ENCODE results near the gene DNLZ. TPM values are rescaled to one million over a fixed set of nuclear protein-coding genes. Genes with fewer than 3 reads are reported as not detected.

DNLZ gene
- total and polyA plus RNA-seq, 10 of the 15 experiments (the other 5 are each of a cell fraction or from before 2014, with no cell fraction given) = 0.66 to 29.7 (median 14.7) TPM; not detected in 1

- TF ChIP-seq LARP7 (IDR thresholded peaks at IDR 0.05) = peak; percentile 49
- no peak for TF ChIP-seq BRCA1 (IDR thresholded peaks at IDR 0.05; ENCODE audit: low read depth, low read length)
- no peak for TF ChIP-seq WRNIP1 (IDR thresholded peaks at IDR 0.05; ENCODE audit: borderline replicate concordance, low read depth, low read length)
- TF ChIP-seq BCLAF1 (IDR thresholded peaks at IDR 0.05) = no peak
- TF ChIP-seq PKNOX1 (IDR thresholded peaks at IDR 0.05) = no peak
- peak; percentile 23 for TF ChIP-seq E4F1 (IDR thresholded peaks at IDR 0.05; ENCODE audit: borderline replicate concordance, partially characterized antibody)
- no peak for TF ChIP-seq MTA3 (IDR thresholded peaks at IDR 0.05; ENCODE audit: borderline replicate concordance, low read length)
- no peak for TF ChIP-seq PAX5 (IDR thresholded peaks at IDR 0.05; ENCODE audit: borderline replicate concordance, low read depth, low read length)
- no peak for TF ChIP-seq ATF3 (IDR thresholded peaks at IDR 0.05; ENCODE audit: borderline replicate concordance, extremely low read depth, low read depth, low read length)
- peak; percentile 67; the same call in 1 of the 2 replicates for TF ChIP-seq PML (IDR thresholded peaks at IDR 0.05; ENCODE audit: low read length)
- TF ChIP-seq YY1 (IDR thresholded peaks at IDR 0.05; ENCODE audit: low read depth, low read length) = peak; percentile 99
- TF ChIP-seq MAX (IDR thresholded peaks at IDR 0.05; ENCODE audit: low read depth, low read length) = peak; percentile 73
- TF ChIP-seq POU2F2 (IDR thresholded peaks at IDR 0.05; ENCODE audit: borderline replicate concordance, low read depth, low read length) = peak; percentile 67; the same call in 2 of the 3 replicates
- no peak for TF ChIP-seq ZNF217 (IDR thresholded peaks at IDR 0.05)
- no peak for TF ChIP-seq STAT3 (IDR thresholded peaks at IDR 0.05; ENCODE audit: low read depth, low read length)
- TF ChIP-seq IRF5 (IDR thresholded peaks at IDR 0.05; ENCODE audit: borderline replicate concordance) = no peak
- TF ChIP-seq TARDBP (IDR thresholded peaks at IDR 0.05; ENCODE audit: borderline replicate concordance) = 0 out of 2 replicates have a peak, but pooled peaks have one; percentile 40
- TF ChIP-seq HDGF (IDR thresholded peaks at IDR 0.05) = 0 out of 2 replicates have a peak, but pooled peaks have one; percentile 50
- TF ChIP-seq IRF4 (IDR thresholded peaks at IDR 0.05; ENCODE audit: low read depth, low read length) = no peak
These were observed 47.1 kb upstream of the DNLZ start, which contains the start of the genes ENTR1 and PMPCA (continued) for GRCh38 chr9:136410500-136411287.

Measured in GM12878 (cell line).